Measurements from ENCODE around the gene SLC7A1.

The SLC7A1 gene

DNA sequence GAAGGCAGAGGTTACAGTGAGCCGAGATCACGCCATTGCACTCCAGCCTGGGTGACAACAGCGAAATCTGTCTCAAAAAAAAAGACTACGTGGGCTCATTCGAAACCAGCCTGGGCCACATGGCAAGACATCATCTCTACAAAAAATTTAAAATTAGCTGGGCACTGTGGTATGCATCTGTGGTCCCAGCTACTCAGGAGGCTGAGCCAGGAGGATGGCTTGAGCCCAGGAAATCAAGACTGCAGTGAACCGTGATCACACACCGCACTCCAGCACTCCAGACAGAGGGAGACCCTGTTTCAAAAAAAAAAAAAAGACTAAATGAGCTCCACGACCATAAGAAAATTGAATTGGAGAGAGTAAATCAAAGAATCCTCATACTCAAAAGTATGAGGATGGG lies 53.1 kb downstream of the SLC7A1 start:
- ATAC-seq (replicated peaks; ENCODE audit: extremely low read depth, poor library complexity, severe bottlenecking): no peak
- Mint-ChIP-seq H3K27ac (ENCODE audit: low read depth) (no peak overlapping the region), H3K4me1 (peaks cover 26% of the 10 kb centered on the region), H3K27me3 (no peaks in the 10 kb centered on the region), H3K36me3 (ENCODE audit: insufficient read depth) (no peaks in the 10 kb centered on the region), H3K4me3 (no peak overlapping the region), H3K9me3 (no peaks in the 10 kb centered on the region)
- no peak for DNase-seq (ENCODE audit: low spot score in 2 of 2)

DNA sequence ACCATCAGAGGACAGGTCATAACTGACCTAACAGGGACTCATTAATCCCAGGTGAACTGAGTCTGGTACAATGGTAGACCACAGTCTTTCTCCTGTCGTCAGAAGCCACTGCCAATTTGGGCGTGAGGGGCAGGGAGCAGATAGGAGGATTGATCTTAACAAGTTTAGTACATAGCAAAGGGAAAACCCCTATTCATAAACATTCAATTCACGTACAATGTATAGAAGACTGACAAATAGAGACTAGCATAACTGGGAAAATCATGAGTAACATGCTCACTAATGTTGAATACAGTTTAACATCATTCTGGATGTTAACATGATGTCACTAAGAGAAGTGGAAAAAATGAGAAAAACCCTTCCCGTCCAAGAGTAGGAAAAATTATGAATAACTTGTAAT lies 54.1 kb downstream of the SLC7A1 start:
- DNase-seq (ENCODE audit: low spot score in 2 of 2) (no peak), ATAC-seq (replicated peaks; ENCODE audit: extremely low read depth, poor library complexity, severe bottlenecking) (no peak)
- no peak overlapping the region for H3K4me3 Mint-ChIP-seq
- H3K27me3 Mint-ChIP-seq: no peaks in the 10 kb centered on the region
- H3K9me3 Mint-ChIP-seq: no peaks in the 10 kb centered on the region
- peaks cover 26% of the 10 kb centered on the region for H3K4me1 Mint-ChIP-seq
- H3K27ac Mint-ChIP-seq (ENCODE audit: low read depth): no peak overlapping the region
- H3K36me3 Mint-ChIP-seq (ENCODE audit: insufficient read depth): no peaks in the 10 kb centered on the region

DNA sequence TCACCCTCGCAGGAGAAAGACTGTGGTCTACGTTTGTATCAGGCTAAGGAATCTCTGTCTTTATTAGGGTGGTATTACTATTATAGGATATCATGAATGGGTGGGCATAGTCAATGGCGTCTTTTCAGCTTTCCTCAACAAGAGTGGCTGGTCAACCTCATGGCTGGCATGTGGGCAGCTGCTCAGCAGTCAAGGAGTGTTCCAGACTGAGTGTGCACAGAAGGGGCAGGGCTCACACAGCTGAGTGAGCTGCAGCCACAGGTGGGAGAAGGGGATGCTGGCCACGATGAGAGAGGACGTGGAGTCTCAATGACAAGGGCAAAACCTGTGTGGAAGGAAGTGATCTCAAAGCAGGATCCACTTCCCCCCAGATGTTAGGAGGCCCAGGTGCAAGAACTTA lies 54.7 kb downstream of the SLC7A1 start:
- DNase-seq (ENCODE audit: low spot score in 2 of 2) (no peak), ATAC-seq (replicated peaks; ENCODE audit: extremely low read depth, poor library complexity, severe bottlenecking) (no peak)
- Mint-ChIP-seq H3K4me3 (no peak overlapping the region), H3K36me3 (ENCODE audit: insufficient read depth) (peaks cover 3% of the 10 kb centered on the region), H3K4me1 (peaks cover 26% of the 10 kb centered on the region), H3K27ac (ENCODE audit: low read depth) (no peak overlapping the region), H3K27me3 (no peaks in the 10 kb centered on the region), H3K9me3 (no peaks in the 10 kb centered on the region)

DNA sequence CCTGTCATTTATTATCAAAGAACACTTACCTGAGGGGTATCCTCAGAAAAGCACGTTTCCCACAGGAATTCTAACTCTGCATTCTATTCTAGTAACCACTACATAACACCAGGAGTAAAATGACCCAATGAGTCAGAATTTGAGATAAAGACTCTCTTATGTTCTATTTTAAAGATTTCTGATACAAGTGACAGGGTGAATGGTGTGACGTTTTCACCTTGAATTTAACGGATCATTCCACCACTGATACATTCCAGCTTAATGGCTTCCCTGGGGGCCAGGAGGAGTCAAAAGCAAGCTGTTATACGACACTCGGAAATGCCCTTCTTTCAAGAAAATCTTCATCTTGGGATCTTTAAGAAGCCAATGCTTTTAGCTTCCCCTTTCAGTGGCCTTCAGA lies 55.2 kb downstream of the SLC7A1 start:
- peaks cover 3% of the 10 kb centered on the region for H3K36me3 Mint-ChIP-seq (ENCODE audit: insufficient read depth)
- DNase-seq (ENCODE audit: low spot score in 2 of 2) (no peak), ATAC-seq (replicated peaks; ENCODE audit: extremely low read depth, poor library complexity, severe bottlenecking) (no peak)
- peaks cover 26% of the 10 kb centered on the region for H3K4me1 Mint-ChIP-seq
- no peaks in the 10 kb centered on the region for H3K27me3 Mint-ChIP-seq
- H3K27ac Mint-ChIP-seq (ENCODE audit: low read depth): no peak overlapping the region
- no peaks in the 10 kb centered on the region for H3K9me3 Mint-ChIP-seq
- no peak overlapping the region for H3K4me3 Mint-ChIP-seq

DNA sequence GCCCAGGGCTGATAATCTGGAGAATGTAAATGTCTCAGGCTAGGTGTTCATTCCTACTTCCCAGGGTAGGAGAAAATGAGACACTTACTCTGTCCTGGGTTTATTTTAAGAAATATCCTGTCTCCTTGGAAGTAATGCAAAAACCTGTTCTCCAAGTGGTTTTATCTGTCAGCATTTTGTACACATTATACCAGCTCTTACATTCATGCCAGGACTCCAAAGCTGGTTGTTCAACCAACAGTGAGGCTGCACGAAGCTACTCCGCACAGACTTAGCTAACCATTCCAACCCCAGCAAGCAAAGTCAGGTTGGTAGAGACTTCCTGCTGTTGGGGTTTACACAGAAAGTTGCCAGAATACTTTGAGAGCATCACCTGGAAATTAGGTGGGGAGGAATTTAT lies 55.6 kb downstream of the SLC7A1 start:
- H3K27ac Mint-ChIP-seq (ENCODE audit: low read depth): no peak overlapping the region
- ATAC-seq (replicated peaks; ENCODE audit: extremely low read depth, poor library complexity, severe bottlenecking) (no peak), DNase-seq (ENCODE audit: low spot score in 2 of 2) (no peak)
- peaks cover 3% of the 10 kb centered on the region for H3K36me3 Mint-ChIP-seq (ENCODE audit: insufficient read depth)
- no peaks in the 10 kb centered on the region for H3K27me3 Mint-ChIP-seq
- no peaks in the 10 kb centered on the region for H3K9me3 Mint-ChIP-seq
- no peak overlapping the region for H3K4me3 Mint-ChIP-seq
- H3K4me1 Mint-ChIP-seq: peaks cover 26% of the 10 kb centered on the region

DNA sequence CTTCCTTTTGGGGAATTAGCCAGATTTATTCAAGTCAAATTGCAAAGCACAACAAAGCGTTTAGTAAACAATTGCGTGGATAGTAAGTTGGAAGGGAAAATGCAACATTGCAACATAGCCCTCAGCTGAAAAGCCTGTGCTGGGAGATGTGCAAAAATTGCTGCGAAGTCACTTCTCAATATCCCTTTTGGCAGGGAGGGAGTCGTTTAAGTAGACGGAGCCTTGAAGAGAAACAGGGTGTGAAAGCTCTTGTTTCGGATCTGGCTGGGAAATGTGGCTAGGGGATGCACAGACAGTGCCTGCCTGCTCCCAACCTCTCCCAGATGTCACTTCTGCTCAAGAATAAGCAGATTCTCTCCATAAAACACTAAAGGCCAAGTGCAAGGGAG lies 56.8 kb downstream of the SLC7A1 start:
- Mint-ChIP-seq H3K9me3 (no peaks in the 10 kb centered on the region), H3K27me3 (no peaks in the 10 kb centered on the region), H3K4me3 (no peak overlapping the region), H3K36me3 (ENCODE audit: insufficient read depth) (peaks cover 3% of the 10 kb centered on the region), H3K4me1 (peaks cover 26% of the 10 kb centered on the region), H3K27ac (ENCODE audit: low read depth) (no peak overlapping the region)
- DNase-seq (ENCODE audit: low spot score in 2 of 2) (no peak), ATAC-seq (replicated peaks; ENCODE audit: extremely low read depth, poor library complexity, severe bottlenecking) (no peak)

DNA sequence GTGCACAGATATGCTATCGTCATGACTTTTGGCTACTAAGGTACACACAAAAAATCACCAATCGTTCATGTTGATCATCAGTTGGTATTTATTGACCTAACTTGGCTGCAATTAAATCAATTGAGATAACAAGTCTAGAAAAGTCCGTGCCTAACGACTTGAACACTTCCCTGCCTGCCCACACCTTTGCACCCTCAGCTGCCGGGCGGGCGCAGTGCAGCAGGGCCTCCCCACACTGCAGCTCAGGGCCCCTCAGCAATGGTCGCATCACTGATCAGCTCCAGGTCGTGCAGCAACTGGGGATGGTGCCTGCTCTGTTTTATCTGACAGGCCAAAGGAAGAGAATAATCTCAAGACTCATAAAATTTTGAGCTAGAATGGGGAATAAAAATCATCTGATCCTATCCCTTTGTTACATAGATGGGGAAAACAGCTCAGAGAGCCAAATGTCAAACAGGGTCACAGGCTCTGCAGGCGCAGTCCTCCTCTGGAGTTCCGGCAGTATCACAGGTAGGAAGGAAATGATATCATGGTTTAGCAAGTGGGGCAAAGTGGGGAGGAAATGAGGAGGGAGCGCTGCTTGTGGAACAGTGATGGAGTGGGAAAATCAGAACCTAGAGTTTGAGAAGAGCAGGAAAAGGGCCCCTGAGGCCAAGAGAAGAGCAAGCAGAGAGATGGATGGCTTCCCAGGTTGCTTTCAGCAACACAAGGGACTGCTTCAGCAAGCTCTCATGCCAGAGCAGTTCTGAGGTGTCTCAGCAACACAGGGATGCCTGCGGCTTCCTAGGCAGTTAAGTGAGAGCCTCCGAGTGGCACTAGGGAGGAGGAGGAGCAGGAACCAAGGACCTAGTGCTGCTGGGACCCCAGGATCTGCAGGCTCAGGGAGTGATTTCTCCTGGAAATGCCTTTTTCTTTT lies 57.5 kb downstream of the SLC7A1 start:
- H3K4me3 Mint-ChIP-seq: no peak overlapping the region
- H3K9me3 Mint-ChIP-seq: no peaks in the 10 kb centered on the region
- H3K27ac Mint-ChIP-seq (ENCODE audit: low read depth): no peak overlapping the region
- no peaks in the 10 kb centered on the region for H3K27me3 Mint-ChIP-seq
- no peak for DNase-seq (ENCODE audit: low spot score in 2 of 2)
- ATAC-seq (replicated peaks; ENCODE audit: extremely low read depth, poor library complexity, severe bottlenecking): no peak
- peaks cover 3% of the 10 kb centered on the region for H3K36me3 Mint-ChIP-seq (ENCODE audit: insufficient read depth)
- peaks cover 21% of the 10 kb centered on the region for H3K4me1 Mint-ChIP-seq

DNA sequence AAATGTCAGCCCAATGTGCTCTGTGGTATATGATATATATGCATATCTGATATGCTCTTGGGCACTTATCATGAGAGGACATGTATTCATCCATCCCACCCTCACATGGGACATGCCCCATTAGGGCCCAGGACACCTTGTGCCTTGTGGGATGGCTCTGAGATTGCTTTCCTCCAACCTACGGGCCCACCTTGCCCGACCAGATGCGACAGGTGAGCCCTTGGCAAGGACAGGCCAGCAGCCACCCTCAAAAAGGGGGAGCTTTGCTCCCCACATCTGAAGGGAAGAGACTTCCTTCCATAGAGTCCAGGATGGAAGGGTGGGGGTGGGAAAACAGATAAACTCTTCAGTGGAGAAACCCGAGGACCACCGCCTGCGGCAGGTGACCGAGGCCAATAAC lies 58.6 kb downstream of the SLC7A1 start:
- Mint-ChIP-seq H3K36me3 (ENCODE audit: insufficient read depth) (peaks cover 3% of the 10 kb centered on the region), H3K9me3 (no peaks in the 10 kb centered on the region), H3K27ac (ENCODE audit: low read depth) (no peak overlapping the region), H3K4me1 (peaks cover 15% of the 10 kb centered on the region), H3K27me3 (no peaks in the 10 kb centered on the region), H3K4me3 (no peak overlapping the region)
- no peak for DNase-seq (ENCODE audit: low spot score in 2 of 2)
- ATAC-seq (replicated peaks; ENCODE audit: extremely low read depth, poor library complexity, severe bottlenecking): no peak

DNA sequence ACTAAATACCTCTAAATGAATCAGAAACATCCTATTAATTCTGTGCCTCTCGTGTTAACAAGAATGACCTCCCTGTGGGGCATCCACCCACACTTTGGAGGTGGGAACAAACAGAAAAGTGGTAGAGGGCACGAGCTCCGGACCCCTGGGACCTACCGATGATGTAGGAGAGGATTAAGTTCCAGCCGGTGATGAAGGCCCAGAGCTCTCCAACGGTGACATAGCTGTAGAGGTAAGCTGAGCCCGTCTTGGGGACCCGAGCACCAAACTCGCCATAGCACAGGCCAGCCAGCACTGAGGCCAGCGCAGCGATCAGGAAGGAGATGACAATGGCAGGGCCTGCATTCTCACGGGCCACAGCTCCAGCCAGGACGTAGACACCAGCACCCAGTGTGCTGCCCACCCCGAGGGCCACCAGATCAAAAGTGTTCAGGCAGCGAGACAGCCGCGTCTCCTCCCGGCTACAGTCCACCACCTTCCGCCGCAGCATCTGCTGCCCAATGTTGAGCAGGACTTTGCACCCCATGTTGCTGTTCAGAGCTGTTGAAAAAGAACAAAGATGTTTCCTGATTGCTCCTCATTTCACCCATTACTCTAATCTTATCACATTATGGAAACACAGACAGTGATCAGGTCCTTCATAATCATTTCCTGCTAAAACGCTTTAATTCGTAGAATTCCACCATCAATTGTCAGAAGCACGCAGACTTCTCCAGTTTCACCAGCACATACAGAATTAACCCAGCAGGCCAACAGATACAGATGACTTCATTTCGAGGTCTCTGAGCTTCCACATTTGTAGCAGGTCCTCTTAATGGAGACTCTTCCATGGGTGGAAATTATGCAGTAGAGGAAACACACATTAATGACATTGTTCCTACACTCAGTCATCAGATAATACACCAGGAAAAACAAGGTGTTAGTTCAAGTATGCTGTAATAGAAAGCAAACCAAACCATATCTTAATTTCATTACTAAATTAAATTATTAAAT lies 59.5 kb downstream of the SLC7A1 start:
- no peak overlapping the region for H3K27ac Mint-ChIP-seq (ENCODE audit: low read depth)
- ATAC-seq (replicated peaks; ENCODE audit: extremely low read depth, poor library complexity, severe bottlenecking) (no peak), DNase-seq (ENCODE audit: low spot score in 2 of 2) (no peak)
- peaks cover 3% of the 10 kb centered on the region for H3K36me3 Mint-ChIP-seq (ENCODE audit: insufficient read depth)
- no peak overlapping the region for H3K4me3 Mint-ChIP-seq
- H3K9me3 Mint-ChIP-seq: no peaks in the 10 kb centered on the region
- peaks cover 10% of the 10 kb centered on the region for H3K4me1 Mint-ChIP-seq
- no peaks in the 10 kb centered on the region for H3K27me3 Mint-ChIP-seq

DNA sequence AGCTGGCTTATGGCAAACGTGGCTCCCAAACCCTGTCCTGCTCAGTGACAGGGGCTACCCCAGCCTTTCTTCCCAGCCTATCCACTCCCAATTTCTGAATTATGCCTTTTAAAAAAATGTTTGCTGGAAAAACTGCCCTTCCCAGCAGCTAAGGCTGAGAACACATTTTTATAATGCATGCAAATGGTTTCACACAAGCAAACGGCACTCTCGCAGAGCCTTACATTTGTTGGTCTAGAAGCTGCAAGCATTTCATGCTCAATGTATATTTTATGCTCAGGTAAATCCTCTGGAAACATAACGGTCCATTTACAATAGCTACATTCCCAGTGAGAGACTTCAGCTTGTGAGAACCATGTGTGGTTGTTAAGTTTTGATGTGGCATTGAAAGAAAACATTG lies 61.4 kb downstream of the SLC7A1 start:
- ATAC-seq (replicated peaks; ENCODE audit: extremely low read depth, poor library complexity, severe bottlenecking) (no peak), DNase-seq (ENCODE audit: low spot score in 2 of 2) (no peak)
- peak overlapping the region; percentile 23 for H3K27ac Mint-ChIP-seq (ENCODE audit: low read depth)
- H3K9me3 Mint-ChIP-seq: no peaks in the 10 kb centered on the region
- peaks cover 11% of the 10 kb centered on the region for H3K36me3 Mint-ChIP-seq (ENCODE audit: insufficient read depth)
- peaks cover 24% of the 10 kb centered on the region for H3K4me1 Mint-ChIP-seq
- no peaks in the 10 kb centered on the region for H3K27me3 Mint-ChIP-seq
- no peak overlapping the region for H3K4me3 Mint-ChIP-seq

DNA sequence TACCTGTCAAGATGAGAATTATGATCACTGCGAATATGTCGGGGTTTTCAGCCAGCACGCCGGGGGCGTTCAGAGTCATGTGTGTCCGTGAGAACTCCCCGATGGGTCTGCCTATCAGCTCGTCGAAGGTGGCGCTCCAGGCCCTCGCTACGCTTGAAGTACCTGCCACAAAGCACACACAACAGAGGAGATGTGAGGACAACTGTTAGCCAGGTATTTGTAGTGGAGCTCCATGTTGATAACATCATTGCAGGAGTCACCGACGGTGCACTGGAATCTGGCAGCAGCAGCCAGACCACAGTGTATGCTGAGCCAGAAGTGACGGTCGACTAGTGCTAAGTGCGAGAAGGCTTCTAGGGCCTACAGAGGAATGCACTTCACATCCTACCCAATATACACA lies 62.7 kb downstream of the SLC7A1 start:
- no peak for ATAC-seq (replicated peaks; ENCODE audit: extremely low read depth, poor library complexity, severe bottlenecking)
- peaks cover 19% of the 10 kb centered on the region for H3K4me1 Mint-ChIP-seq
- peaks cover 13% of the 10 kb centered on the region for H3K36me3 Mint-ChIP-seq (ENCODE audit: insufficient read depth)
- H3K9me3 Mint-ChIP-seq: no peaks in the 10 kb centered on the region
- no peak overlapping the region for H3K4me3 Mint-ChIP-seq
- H3K27ac Mint-ChIP-seq (ENCODE audit: low read depth): peak overlapping the region; percentile 41
- DNase-seq (ENCODE audit: low spot score in 2 of 2): no peak
- no peaks in the 10 kb centered on the region for H3K27me3 Mint-ChIP-seq

DNA sequence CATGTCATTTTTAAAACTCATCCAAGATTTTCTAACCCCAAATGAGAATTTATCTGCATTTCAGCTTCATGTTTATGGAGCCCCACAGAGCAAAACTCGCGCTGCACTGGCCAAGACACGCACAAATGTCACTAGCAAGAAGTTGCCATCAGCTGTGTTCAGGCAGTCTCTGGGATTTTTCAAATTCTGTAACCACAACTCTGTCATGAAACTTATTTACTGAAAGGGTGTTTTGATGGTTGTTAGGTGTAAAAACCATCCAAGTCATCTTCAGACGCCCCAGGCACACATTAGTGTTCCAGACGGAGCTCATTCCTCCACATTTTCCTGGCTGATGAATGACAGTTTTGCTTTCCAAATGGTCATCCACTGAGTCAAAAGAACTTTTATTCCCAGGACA lies 63.4 kb downstream of the SLC7A1 start:
- Mint-ChIP-seq H3K9me3 (no peaks in the 10 kb centered on the region), H3K27ac (ENCODE audit: low read depth) (peak overlapping the region; percentile 41), H3K4me1 (peaks cover 18% of the 10 kb centered on the region), H3K27me3 (no peaks in the 10 kb centered on the region), H3K4me3 (no peak overlapping the region), H3K36me3 (ENCODE audit: insufficient read depth) (peaks cover 13% of the 10 kb centered on the region)
- DNase-seq (ENCODE audit: low spot score in 2 of 2) (no peak), ATAC-seq (replicated peaks; ENCODE audit: extremely low read depth, poor library complexity, severe bottlenecking) (no peak)
